Measurements from ENCODE around the gene SLC2A5. TPM values are rescaled to one million over a fixed set of nuclear protein-coding genes. Genes with fewer than 3 reads are reported as not detected.

The SLC2A5 gene
- total and polyA plus RNA-seq, 9 of the 15 experiments (the other 6 are each of a cell fraction or from before 2014, with no cell fraction given) = 0.08 TPM; not detected in 8

- TF ChIP-seq ELK1 (CRISPR knock-in tag; IDR thresholded peaks at IDR 0.05) (no peak), NFXL1 (CRISPR knock-in tag; IDR thresholded peaks at IDR 0.05) (no peak), NKRF (IDR thresholded peaks at IDR 0.05; ENCODE audit: borderline replicate concordance) (no peak), CBFA2T3 (IDR thresholded peaks at IDR 0.05) (no peak), JUN (IDR thresholded peaks at IDR 0.05; ENCODE audit: borderline replicate concordance, low read depth, low read length) (no peak), JUN (CRISPR knock-in tag; IDR thresholded peaks at IDR 0.05; ENCODE audit: borderline replicate concordance) (no peak), BACH1 (tag; IDR thresholded peaks at IDR 0.05) (no peak), RFX1 (IDR thresholded peaks at IDR 0.05) (no peak), KAT2B (IDR thresholded peaks at IDR 0.05; ENCODE audit: low read depth, low read length) (no peak), FOXK1 (CRISPR knock-in tag; IDR thresholded peaks at IDR 0.05; ENCODE audit: borderline replicate concordance) (no peak), FOXO4 (CRISPR knock-in tag; IDR thresholded peaks at IDR 0.05) (no peak), POLR2B (IDR thresholded peaks at IDR 0.05; ENCODE audit: low read depth, partially characterized antibody) (no peak), ZNF24 (IDR thresholded peaks at IDR 0.05) (no peak), ZFPM2 (CRISPR knock-in tag; IDR thresholded peaks at IDR 0.05) (no peak), TSHZ1 (CRISPR knock-in tag; IDR thresholded peaks at IDR 0.05) (no peak), SRF (CRISPR knock-in tag; IDR thresholded peaks at IDR 0.05) (peak in 1 of 2 experiments; percentile 89; a peak in 1 of 4 replicates), ZNF75A (CRISPR knock-in tag; IDR thresholded peaks at IDR 0.05) (no peak)
These were observed 2.3 kb upstream of the SLC2A5 start (continued) for GRCh38 chr1:9071554-9072235.
